ENCODE results near the gene DTWD2. TPM values are rescaled to one million over a fixed set of nuclear protein-coding genes. Genes with fewer than 3 reads are reported as not detected.

DTWD2 gene
- total RNA-seq, 1 experiment from 2014 or later: 10.0 TPM

GRCh38 chr5:118894709-118895108, 93.6 kb downstream of the DTWD2 start:
- H3K27me3 ChIP-seq (ENCODE audit: control insufficient read depth, insufficient read depth, low read length): no peaks in the 10 kb centered on the region
- no peaks in the 10 kb centered on the region for H3K4me1 ChIP-seq (ENCODE audit: control insufficient read depth, insufficient read depth, low read length)
- H3K9me3 ChIP-seq (ENCODE audit: control insufficient read depth, insufficient read depth, low read depth, low read length): no peaks in the 10 kb centered on the region
- intact Hi-C loops (cut with micrococcal nuclease; ENCODE audit: unreplicated experiment) (no loop called here), in situ Hi-C loops (cut with HindIII; ENCODE audit: low pct_unique_long_range_greater_than_20kb, low sequenced_read_pairs) (no loop called here)
- no peak for TF ChIP-seq SIN3A (IDR thresholded peaks at IDR 0.05; ENCODE audit: borderline replicate concordance, insufficient read depth, low read depth, low read length)
- TF ChIP-seq POLR2AphosphoS5 (IDR thresholded peaks at IDR 0.05; ENCODE audit: low read depth, low read length): no peak
- TF ChIP-seq REST (IDR thresholded peaks at IDR 0.05; ENCODE audit: insufficient read depth in 1 of 2, low read depth in 2 of 2, low read length in 1 of 2): no peak
- TF ChIP-seq CTCF (IDR thresholded peaks at IDR 0.05): no peak
- TF ChIP-seq TCF7L2 (IDR thresholded peaks at IDR 0.05; ENCODE audit: low read depth, low read length): no peak
- no peak overlapping the region for H3K27ac ChIP-seq (ENCODE audit: low read length)
- ATAC-seq: no peak
- H3K36me3 ChIP-seq (ENCODE audit: control insufficient read depth, insufficient read depth, low read length): no peaks in the 10 kb centered on the region
- no TSS peak for BruUV-seq (replicated peaks)
- no peak overlapping the region for H3K4me3 ChIP-seq (ENCODE audit: low read depth in 2 of 2, low read length in 2 of 2)
- ChIA-PET POLR2A (no interaction called here), CTCF (no interaction called here)
- DNase-seq (ENCODE audit: low read depth, low spot score): no peak

GRCh38 chr5:118891252-118891651, 97.1 kb downstream of the DTWD2 start:
- no TSS peak for BruUV-seq (replicated peaks)
- POLR2A ChIA-PET: no interaction called here
- Histone ChIP-seq H3K27ac (ENCODE audit: low read length) (no peak overlapping the region), H3K36me3 (ENCODE audit: control insufficient read depth, insufficient read depth, low read length) (no peaks in the 10 kb centered on the region), H3K4me1 (ENCODE audit: control insufficient read depth, insufficient read depth, low read length) (no peaks in the 10 kb centered on the region), H3K4me3 (ENCODE audit: low read depth in 2 of 2, low read length in 2 of 2) (no peak overlapping the region), H3K9me3 (ENCODE audit: control insufficient read depth, insufficient read depth, low read depth, low read length) (no peaks in the 10 kb centered on the region), H3K27me3 (ENCODE audit: control insufficient read depth, insufficient read depth, low read length) (no peaks in the 10 kb centered on the region)
- intact Hi-C loops (cut with micrococcal nuclease; ENCODE audit: unreplicated experiment) (no loop called here), in situ Hi-C loops (cut with HindIII; ENCODE audit: low pct_unique_long_range_greater_than_20kb, low sequenced_read_pairs) (no loop called here)
- no peak for TF ChIP-seq REST (IDR thresholded peaks at IDR 0.05; ENCODE audit: insufficient read depth in 1 of 2, low read depth in 2 of 2, low read length in 1 of 2)
- no peak for TF ChIP-seq SIN3A (IDR thresholded peaks at IDR 0.05; ENCODE audit: borderline replicate concordance, insufficient read depth, low read depth, low read length)
- no peak for TF ChIP-seq CTCF (IDR thresholded peaks at IDR 0.05)
- no peak for TF ChIP-seq POLR2AphosphoS5 (IDR thresholded peaks at IDR 0.05; ENCODE audit: low read depth, low read length)
- DNase-seq (ENCODE audit: low read depth, low spot score): no peak
- CTCF ChIA-PET: interaction anchor here (0.6 kb wide), 1 partner anchor 529 kb away, joined by 3 read pairs; no protein-coding TSS in a partner anchor
- no peak for ATAC-seq
